ENCODE results near the gene UNC5A. TPM values are rescaled to one million over a fixed set of nuclear protein-coding genes. Genes with fewer than 3 reads are reported as not detected.
A peak's percentile ranks its signal among the peaks of the same experiment; 100 is the strongest.

UNC5A gene
- total RNA-seq, 1 experiment from 2014 or later: 0.05 TPM

- DNase-seq (ENCODE audit: low read depth): no peak
Measured at GRCh38 chr5:176781638-176782570, 28.5 kb upstream of the UNC5A start.

- DNase-seq (ENCODE audit: low read depth): peak; percentile 87
Measured at GRCh38 chr5:176784218-176785165, 25.9 kb upstream of the UNC5A start.

- DNase-seq (ENCODE audit: low read depth): no peak
Measured at GRCh38 chr5:176785184-176786145, 24.9 kb upstream of the UNC5A start.

GRCh38 chr5:176787676-176788075 is 22.7 kb upstream of the UNC5A start:
- no peak for DNase-seq (ENCODE audit: low read depth)

DNA sequence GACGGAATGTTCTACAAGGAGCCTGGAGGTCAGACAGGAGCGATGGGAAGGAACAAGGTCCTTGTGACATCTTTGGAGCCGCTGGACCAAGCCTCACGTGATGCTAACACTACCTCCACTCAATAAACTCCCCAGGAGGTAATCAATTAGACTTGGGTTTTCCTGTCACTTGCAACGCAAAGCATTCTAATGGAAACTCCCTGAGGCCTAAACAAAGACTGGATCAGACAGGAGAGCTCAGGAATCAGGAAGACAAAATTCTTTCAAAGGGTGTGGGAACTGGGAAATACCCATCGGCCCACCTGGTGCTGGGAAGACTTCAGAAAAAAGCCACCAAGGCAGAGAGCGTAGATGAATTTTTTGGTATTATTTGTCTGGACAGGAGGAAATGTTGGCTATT is 22.3 kb upstream of the UNC5A start:
- DNase-seq (ENCODE audit: low read depth): no peak

GRCh38 chr5:176788941-176789872 is 21.2 kb upstream of the UNC5A start:
- DNase-seq (ENCODE audit: low read depth): no peak

- peak; percentile 73 for DNase-seq (ENCODE audit: low read depth)
Measured at GRCh38 chr5:176789873-176790615, 20.3 kb upstream of the UNC5A start.

GRCh38 chr5:176790941-176791340 is 19.4 kb upstream of the UNC5A start:
- no peak for DNase-seq (ENCODE audit: low read depth)

- DNase-seq (ENCODE audit: low read depth): no peak
Measured at GRCh38 chr5:176792655-176793342, 17.6 kb upstream of the UNC5A start.

GRCh38 chr5:176793343-176793699 is 17.0 kb upstream of the UNC5A start:
- no peak for DNase-seq (ENCODE audit: low read depth)

DNA sequence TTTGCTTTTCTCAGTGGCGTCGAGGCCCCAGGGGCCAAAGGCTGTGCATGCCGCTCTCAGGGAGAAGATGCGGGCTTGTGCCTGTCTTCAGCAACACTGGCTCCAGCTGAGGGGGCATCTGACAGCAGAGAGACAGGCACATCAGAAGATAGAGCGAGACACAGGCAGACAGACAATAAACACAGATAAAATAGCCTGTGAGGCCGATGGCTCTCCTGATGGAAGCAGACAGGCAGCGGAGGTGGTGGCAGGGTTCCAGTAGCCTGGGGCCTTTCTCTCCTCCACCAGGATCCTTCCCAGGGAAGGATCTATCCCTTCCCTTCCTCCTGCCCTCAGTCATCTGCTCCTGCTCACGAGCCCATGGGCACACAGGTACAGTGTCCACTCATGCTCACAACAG is 16.6 kb upstream of the UNC5A start:
- peak; percentile 54 for DNase-seq (ENCODE audit: low read depth)

- no peak for DNase-seq (ENCODE audit: low read depth)
Measured at GRCh38 chr5:176794509-176794908, 15.8 kb upstream of the UNC5A start.

DNA sequence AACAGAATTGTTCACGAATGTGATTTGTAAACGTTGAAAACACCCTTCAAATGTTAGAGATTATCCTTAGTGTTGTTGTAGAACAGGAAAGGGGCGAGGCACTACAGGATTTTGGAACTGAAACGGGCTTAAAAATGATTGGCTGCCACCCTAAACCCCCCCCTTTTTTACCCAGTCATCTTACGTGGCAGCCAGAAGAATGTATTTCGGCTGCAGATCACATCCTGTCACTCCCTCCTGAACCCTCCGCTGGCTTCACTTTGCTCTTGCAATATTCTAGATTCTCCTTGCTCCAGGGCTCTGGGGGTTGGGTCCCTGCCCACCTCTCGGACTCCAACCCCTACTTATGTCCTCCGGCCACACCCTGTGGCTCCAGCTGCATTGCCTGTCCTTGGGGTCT is 13.9 kb upstream of the UNC5A start:
- DNase-seq (ENCODE audit: low read depth): no peak

- DNase-seq (ENCODE audit: low read depth): no peak
Measured at GRCh38 chr5:176796970-176797369, 13.4 kb upstream of the UNC5A start.

- no peak for DNase-seq (ENCODE audit: low read depth)
Measured at GRCh38 chr5:176797456-176798050, 12.8 kb upstream of the UNC5A start.

GRCh38 chr5:176798086-176798876 is 12.1 kb upstream of the UNC5A start:
- no peak for DNase-seq (ENCODE audit: low read depth)

- DNase-seq (ENCODE audit: low read depth): no peak
Measured at GRCh38 chr5:176798949-176799348, 11.4 kb upstream of the UNC5A start.

- DNase-seq (ENCODE audit: low read depth): no peak
Measured at GRCh38 chr5:176799488-176799887, 10.9 kb upstream of the UNC5A start.
